Pulmonary artery endothelial cell (primary cell): ENCODE measurements around the gene UMPS. TPM values are rescaled to one million over a fixed set of nuclear protein-coding genes. Genes with fewer than 3 reads are reported as not detected.
"Not testable (repeated sequence)": the region's sequence is repeated elsewhere in the genome, so short reads cannot be mapped to it uniquely, and the experiment has no call there.

Experiments
- DNase-seq: peaks from one replicate; pipeline ENCODE4 v3.0.0-alpha.2; 2011; ENCODE audit warnings: low read depth, low spot score
- total RNA-seq: library from RNA; depleted of rRNA; stranded (reverse); fragments of >200 nt; gene quantifications from 2 replicates; pipeline ENCODE4 v1.2.3, GENCODE V29; 2014

Gene UMPS
- total RNA-seq, 1 donor from 2014 or later, result 37.3 TPM

GRCh38 chr3:124779751-124780191 lies 49.5 kb downstream of the UMPS start:
- DNase-seq, result no peak

GRCh38 chr3:124780356-124780755 lies 50.1 kb downstream of the UMPS start:
- no peak for DNase-seq

GRCh38 chr3:124780761-124781475 lies 50.7 kb downstream of the UMPS start:
- no peak for DNase-seq

- no peak for DNase-seq
Measured at GRCh38 chr3:124781476-124782376, 51.5 kb downstream of the UMPS start.

GRCh38 chr3:124782377-124782712 lies 52.1 kb downstream of the UMPS start:
- not testable (repeated sequence) for DNase-seq

GRCh38 chr3:124783696-124784095 lies 53.4 kb downstream of the UMPS start:
- no peak for DNase-seq

GRCh38 chr3:124784686-124785382 lies 54.6 kb downstream of the UMPS start:
- DNase-seq, result no peak

GRCh38 chr3:124785973-124786372 lies 55.7 kb downstream of the UMPS start:
- DNase-seq, result no peak

GRCh38 chr3:124786511-124787241 lies 56.4 kb downstream of the UMPS start:
- no peak for DNase-seq

GRCh38 chr3:124787476-124788195 lies 57.4 kb downstream of the UMPS start:
- DNase-seq, result no peak

GRCh38 chr3:124788254-124788745 lies 58.0 kb downstream of the UMPS start:
- DNase-seq, result no peak

- not testable (repeated sequence) for DNase-seq
Measured at GRCh38 chr3:124789103-124789502, 58.9 kb downstream of the UMPS start.

- DNase-seq, result no peak
Measured at GRCh38 chr3:124791142-124791541, 60.9 kb downstream of the UMPS start.

- no peak for DNase-seq
Measured at GRCh38 chr3:124791639-124792151, 61.4 kb downstream of the UMPS start.

- DNase-seq, result no peak
Measured at GRCh38 chr3:124792341-124793040, 62.2 kb downstream of the UMPS start.

- DNase-seq, result no peak
Measured at GRCh38 chr3:124793054-124793739, 62.9 kb downstream of the UMPS start.

- DNase-seq, result no peak
Measured at GRCh38 chr3:124796477-124796876, 66.2 kb downstream of the UMPS start.

GRCh38 chr3:124797426-124797945 lies 67.2 kb downstream of the UMPS start:
- DNase-seq, result no peak
